Activated CD8-positive, alpha-beta T cell treated with anti-CD3 and anti-CD28 coated beads for 36 hours (primary cell): ENCODE measurements around the gene RASSF4. TPM values are rescaled to one million over a fixed set of nuclear protein-coding genes. Genes with fewer than 3 reads are reported as not detected.
A peak's percentile ranks its signal among the peaks of the same experiment; 100 is the strongest.

Source experiments
- ATAC-seq: fragments of 200-7000 bp; cut with Tn5 transposase; one replicate; pipeline ENCODE4 v1.10.0; 2021; ENCODE audit warnings: mild to moderate bottlenecking, moderate library complexity
- CTCF ChIA-PET: fragments of 350-600 bp; sonication (Branson Sonifier 250); formaldehyde crosslinking; loops from one replicate; lab custom pipeline; 2021; ENCODE audit warnings: antibody characterized with exemption; lab: Charles Lee
- POLR2A ChIA-PET: fragments of 350-600 bp; sonication (Branson Sonifier 250); formaldehyde crosslinking; loops from one replicate; lab custom pipeline; 2021; ENCODE audit warnings: antibody characterized with exemption; lab: Charles Lee
- DNase-seq: peaks from one replicate; pipeline ENCODE4 v3.0.0-alpha.2; 2020
- H3K27ac Mint-ChIP-seq: one replicate; pipeline ENCODE4 v1.8.0; 2021; ENCODE audit warnings: mild to moderate bottlenecking, mixed read lengths
- H3K27me3 Mint-ChIP-seq: one replicate; pipeline ENCODE4 v1.8.0; 2021; ENCODE audit warnings: mixed read lengths
- H3K36me3 Mint-ChIP-seq: one replicate; pipeline ENCODE4 v1.8.0; 2021; ENCODE audit warnings: low read depth, mixed read lengths
- H3K4me1 Mint-ChIP-seq: one replicate; pipeline ENCODE4 v1.8.0; 2021; ENCODE audit warnings: low read depth, mixed read lengths
- H3K4me3 Mint-ChIP-seq: one replicate; pipeline ENCODE4 v1.8.0; 2021; ENCODE audit warnings: mild to moderate bottlenecking, moderate library complexity, mixed read lengths
- H3K9me3 Mint-ChIP-seq: one replicate; pipeline ENCODE4 v1.8.0; 2021; ENCODE audit warnings: mixed read lengths
- intact Hi-C: fragments of 100-400 bp; cut with micrococcal nuclease; formaldehyde crosslinking; loops from one replicate; pipeline ENCODE4 v1.10.0; 2022
- total RNA-seq, 2 experiments: library from RNA; stranded (reverse); gene quantifications; one replicate each; pipeline ENCODE4 v1.2.3, GENCODE V29; 2021
- TF ChIP-seq, protein P1 (sequence below): fragments of 200-600 bp; IDR thresholded peaks from one replicate; pipeline ENCODE4 v1.8.0; 2022; ENCODE audit warnings: antibody characterized with exemption, mild to moderate bottlenecking

RASSF4 gene, protein sequence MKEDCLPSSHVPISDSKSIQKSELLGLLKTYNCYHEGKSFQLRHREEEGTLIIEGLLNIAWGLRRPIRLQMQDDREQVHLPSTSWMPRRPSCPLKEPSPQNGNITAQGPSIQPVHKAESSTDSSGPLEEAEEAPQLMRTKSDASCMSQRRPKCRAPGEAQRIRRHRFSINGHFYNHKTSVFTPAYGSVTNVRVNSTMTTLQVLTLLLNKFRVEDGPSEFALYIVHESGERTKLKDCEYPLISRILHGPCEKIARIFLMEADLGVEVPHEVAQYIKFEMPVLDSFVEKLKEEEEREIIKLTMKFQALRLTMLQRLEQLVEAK
- total RNA-seq: 1 to 10 TPM; 1.8 to 1.9 TPM

DNA sequence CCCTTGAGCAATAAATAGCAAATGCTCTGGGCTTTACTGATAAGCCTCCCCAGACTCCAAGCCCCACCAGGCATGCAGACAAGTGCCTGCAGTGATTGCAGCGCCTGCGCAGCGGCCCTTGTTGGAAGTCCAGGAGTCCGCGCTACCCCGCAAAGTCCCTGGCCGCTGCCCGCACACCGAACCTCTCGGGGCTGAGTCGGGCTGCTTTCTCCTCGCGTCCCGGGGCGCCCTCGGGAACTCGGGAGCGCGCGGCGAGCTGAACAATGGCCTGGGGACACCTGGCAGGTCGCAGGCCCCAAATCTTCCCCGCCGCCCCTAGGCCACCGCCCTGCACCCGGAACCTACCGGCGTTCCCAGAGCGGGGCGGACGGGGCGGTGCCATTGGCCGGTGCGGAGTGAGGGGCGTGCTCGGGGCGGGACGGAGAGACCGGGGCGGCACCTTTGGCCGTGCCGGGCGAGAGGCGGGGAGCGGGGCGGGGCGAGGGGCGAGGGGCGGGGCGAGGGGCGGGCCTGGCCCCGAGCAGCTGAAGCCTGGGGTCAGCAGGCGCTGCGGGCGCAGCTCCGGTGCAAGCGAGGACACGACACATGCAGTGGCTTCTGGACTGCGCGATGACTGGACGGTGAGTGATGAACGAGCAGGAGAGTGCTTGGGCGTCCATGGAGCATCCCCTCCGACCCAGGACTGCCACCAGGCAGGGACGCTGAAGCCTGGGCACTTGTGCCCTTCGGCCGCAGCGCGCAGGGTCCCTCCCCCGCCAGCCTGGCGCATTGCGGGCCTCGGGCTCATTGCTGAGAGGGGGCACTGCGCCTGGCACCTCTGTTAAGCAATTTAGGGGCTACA is at the start of gene RASSF4:
Gene RASSF4, plus strand, starts transcription at position 556 of the 841 bp plus-strand sequence. CDS start 10,401 bp downstream, outside the sequence.
- peak within 1 kb of the TSS; percentile 81 for H3K4me3 Mint-ChIP-seq
- ChIA-PET POLR2A (interaction anchor here (1.4 kb wide), 1 partner anchor 41 kb away, joined by 3 read pairs; the partner anchor contains the start of gene ZNF22), CTCF (interaction anchor here (0.8 to 1.0 kb wide), 2 partner anchors 8 to 27 kb away, joined by 3 read pairs; no protein-coding TSS in a partner anchor)
- DNase-seq (peak; percentile 93), ATAC-seq (peak; percentile 100)
- H3K9me3 Mint-ChIP-seq: no peaks in the 10 kb centered on the region
- H3K36me3 Mint-ChIP-seq: peaks cover 8% of the 10 kb centered on the region
- H3K27ac Mint-ChIP-seq: peak within 1 kb of the TSS; percentile 70
- H3K27me3 Mint-ChIP-seq: no peaks in the 10 kb centered on the region
- H3K4me1 Mint-ChIP-seq: peaks cover 11% of the 10 kb centered on the region
- TF ChIP-seq, protein P1, sequence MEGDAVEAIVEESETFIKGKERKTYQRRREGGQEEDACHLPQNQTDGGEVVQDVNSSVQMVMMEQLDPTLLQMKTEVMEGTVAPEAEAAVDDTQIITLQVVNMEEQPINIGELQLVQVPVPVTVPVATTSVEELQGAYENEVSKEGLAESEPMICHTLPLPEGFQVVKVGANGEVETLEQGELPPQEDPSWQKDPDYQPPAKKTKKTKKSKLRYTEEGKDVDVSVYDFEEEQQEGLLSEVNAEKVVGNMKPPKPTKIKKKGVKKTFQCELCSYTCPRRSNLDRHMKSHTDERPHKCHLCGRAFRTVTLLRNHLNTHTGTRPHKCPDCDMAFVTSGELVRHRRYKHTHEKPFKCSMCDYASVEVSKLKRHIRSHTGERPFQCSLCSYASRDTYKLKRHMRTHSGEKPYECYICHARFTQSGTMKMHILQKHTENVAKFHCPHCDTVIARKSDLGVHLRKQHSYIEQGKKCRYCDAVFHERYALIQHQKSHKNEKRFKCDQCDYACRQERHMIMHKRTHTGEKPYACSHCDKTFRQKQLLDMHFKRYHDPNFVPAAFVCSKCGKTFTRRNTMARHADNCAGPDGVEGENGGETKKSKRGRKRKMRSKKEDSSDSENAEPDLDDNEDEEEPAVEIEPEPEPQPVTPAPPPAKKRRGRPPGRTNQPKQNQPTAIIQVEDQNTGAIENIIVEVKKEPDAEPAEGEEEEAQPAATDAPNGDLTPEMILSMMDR: no peak
- intact Hi-C loops: no loop called here

DNA sequence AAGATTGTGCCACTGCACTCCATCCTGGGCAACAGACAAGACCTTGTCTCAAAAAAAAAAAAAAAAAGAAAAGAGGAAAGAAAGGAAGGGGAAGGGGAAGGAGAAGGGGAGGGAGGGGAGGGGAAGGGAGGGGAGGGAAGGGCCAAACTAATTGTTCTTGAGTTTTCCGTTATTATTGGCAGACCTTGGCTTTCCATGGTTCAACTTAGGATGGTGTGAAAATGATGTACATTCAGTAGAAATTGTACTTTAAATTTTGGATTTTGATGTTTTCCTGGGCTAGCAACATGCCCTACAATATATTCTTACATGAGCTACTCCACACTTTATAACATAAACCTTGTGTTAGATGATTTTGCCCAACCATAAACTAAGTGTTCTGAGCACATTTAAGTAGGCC is 49.7 kb upstream of the RASSF4 start:
- intact Hi-C loops: no loop called here
- TF ChIP-seq, protein P1: no peak
- Mint-ChIP-seq H3K27ac (no peak overlapping the region), H3K9me3 (no peaks in the 10 kb centered on the region), H3K4me1 (peaks cover 12% of the 10 kb centered on the region), H3K36me3 (no peaks in the 10 kb centered on the region), H3K27me3 (no peaks in the 10 kb centered on the region), H3K4me3 (no peak overlapping the region)
- CTCF ChIA-PET: interaction anchor here (1.5 kb wide), 1 partner anchor 23 kb away, joined by 3 read pairs; no protein-coding TSS in a partner anchor
- ATAC-seq: no peak
- POLR2A ChIA-PET: no interaction called here
- no peak for DNase-seq

DNA sequence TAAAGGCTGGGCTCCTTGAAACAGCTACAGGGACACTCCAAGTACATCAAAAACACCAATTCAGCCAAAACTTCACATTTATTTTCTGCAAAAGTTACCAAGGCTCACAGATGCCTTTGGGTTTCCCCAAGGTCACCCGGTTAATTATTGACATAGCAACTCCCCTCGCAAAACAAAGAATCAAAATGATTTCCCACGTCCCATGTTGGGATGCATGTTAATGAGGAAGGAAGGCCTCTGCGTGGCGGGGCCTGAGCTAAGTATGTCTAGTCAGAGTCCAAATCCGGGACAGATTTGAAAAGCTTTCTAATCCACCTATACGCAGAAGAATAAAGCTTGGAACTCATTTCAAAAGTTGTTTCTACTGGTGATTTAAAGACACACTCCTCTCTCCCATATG is 49.0 kb upstream of the RASSF4 start:
- TF ChIP-seq, protein P1: no peak
- intact Hi-C loops: no loop called here
- H3K4me1 Mint-ChIP-seq: peaks cover 12% of the 10 kb centered on the region
- no peak overlapping the region for H3K4me3 Mint-ChIP-seq
- H3K27ac Mint-ChIP-seq: no peak overlapping the region
- no peaks in the 10 kb centered on the region for H3K27me3 Mint-ChIP-seq
- ATAC-seq: no peak
- CTCF ChIA-PET: interaction anchor here (1.5 kb wide), 1 partner anchor 22 kb away, joined by 3 read pairs; no protein-coding TSS in a partner anchor
- POLR2A ChIA-PET: no interaction called here
- DNase-seq: no peak
- H3K36me3 Mint-ChIP-seq: no peaks in the 10 kb centered on the region
- H3K9me3 Mint-ChIP-seq: no peaks in the 10 kb centered on the region

DNA sequence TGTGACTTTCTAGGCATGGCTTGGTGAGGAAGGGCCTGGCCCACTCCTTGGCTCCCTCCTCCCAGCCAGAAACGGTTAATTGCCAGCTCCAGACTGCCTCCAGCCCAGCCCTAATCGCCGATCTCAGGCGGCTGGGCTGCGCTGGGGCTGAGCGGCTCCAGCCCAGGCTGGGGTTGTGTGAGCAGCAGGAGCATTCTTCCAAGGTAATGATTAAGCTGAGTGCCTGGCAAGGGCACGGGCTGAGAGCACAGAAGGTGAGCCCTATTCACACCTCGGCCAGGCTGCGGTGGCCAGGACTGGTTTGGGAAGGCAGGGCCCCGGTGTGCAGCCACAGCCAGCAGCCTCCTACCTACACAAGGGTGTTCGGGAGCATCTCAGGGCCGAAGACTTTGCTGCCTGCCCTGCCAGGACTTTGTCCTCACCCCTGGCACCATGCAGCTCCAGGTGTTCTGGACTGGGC is 48.5 kb upstream of the RASSF4 start, which contains the start of gene TMEM72:
Gene TMEM72, plus strand, starts transcription at position 257 of the 460 bp plus-strand sequence. Its CDS starts 176 bp downstream, at position 433.
- Mint-ChIP-seq H3K27ac (no peak within 1 kb of the TSS), H3K4me1 (peaks cover 12% of the 10 kb centered on the region), H3K9me3 (no peaks in the 10 kb centered on the region), H3K4me3 (no peak within 1 kb of the TSS), H3K36me3 (no peaks in the 10 kb centered on the region), H3K27me3 (no peaks in the 10 kb centered on the region)
- ATAC-seq (no peak), DNase-seq (no peak)
- ChIA-PET POLR2A (no interaction called here), CTCF (interaction anchor here (1.5 kb wide), 1 partner anchor 22 kb away, joined by 3 read pairs; no protein-coding TSS in a partner anchor)
- intact Hi-C loops: no loop called here
- TF ChIP-seq, protein P1: no peak
